HEK293 (cell line): ENCODE measurements around the gene RAB3IP.
A peak's percentile ranks its signal among the peaks of the same experiment; 100 is the strongest.

ENCODE experiments used
- CTCF ChIA-PET: fragments of 350-600 bp; formaldehyde crosslinking; extraction: SDS; loops from one replicate; lab custom pipeline; 2021; ENCODE audit warnings: antibody characterized with exemption; lab: Yijun Ruan, JAX
- POLR2A ChIA-PET: fragments of 300-600 bp; formaldehyde crosslinking; extraction: SDS; loops from one replicate; lab custom pipeline; 2020; ENCODE audit warnings: antibody characterized with exemption, inconsistent platforms; lab: Yijun Ruan, JAX
- H3K27ac ChIP-seq: fragments of 200-500 bp; sonication (Bioruptor generic); 2 replicates; pipeline ENCODE4 v1.5.1; 2014; ENCODE audit warnings: low read depth, low read length, control low read depth, inconsistent platforms; ENCODE audit errors: extremely low read depth
- H3K36me3 ChIP-seq, 2 experiments: fragments of 200-500 bp in 1 of 2; sonication (Bioruptor generic) in 1 of 2; 1 replicate in 1 of 2; 2 replicates in 1 of 2; pipeline ENCODE4 v1.5.1; 2014 to 2017; ENCODE audit warnings: inconsistent platforms in 2 of 2, low read length in 2 of 2; ENCODE audit not compliant: control insufficient read depth in 2 of 2, insufficient read depth in 1 of 2
- H3K4me1 ChIP-seq: fragments of 200-500 bp; sonication (Bioruptor generic); 2 replicates; pipeline ENCODE4 v1.5.1; 2014; ENCODE audit warnings: mild to moderate bottlenecking, low read length, inconsistent platforms; ENCODE audit not compliant: control insufficient read depth, insufficient read depth
- H3K4me3 ChIP-seq: 2 replicates; pipeline ENCODE4 v1.5.1; 2011; ENCODE audit warnings: low read depth, mild to moderate bottlenecking, control low read depth, low read length, moderate library complexity
- H3K9me3 ChIP-seq: fragments of 200-500 bp; sonication (Bioruptor generic); 2 replicates; pipeline ENCODE4 v1.5.1; 2014; ENCODE audit warnings: low read depth, low read length, inconsistent platforms; ENCODE audit not compliant: control insufficient read depth, insufficient read depth
- AEBP2 ChIP-seq: fragments of 450-650 bp; formaldehyde crosslinking; IDR thresholded peaks from 2 replicates; pipeline ENCODE4 v1.5.1; 2016; ENCODE audit warnings: missing biosample characterization, missing genetic modification characterization, borderline replicate concordance
- GFI1B ChIP-seq: fragments of 450-650 bp; formaldehyde crosslinking; IDR thresholded peaks from 2 replicates; pipeline ENCODE4 v1.5.1; 2016; ENCODE audit warnings: missing biosample characterization, missing genetic modification characterization
- MEIS1 ChIP-seq: sonication (generic); formaldehyde crosslinking; IDR thresholded peaks from 2 replicates; pipeline ENCODE4 v1.8.1; 2022; ENCODE audit warnings: missing genetic modification reagents, mild to moderate bottlenecking, borderline replicate concordance
- PRDM2 ChIP-seq: fragments of 450-650 bp; formaldehyde crosslinking; IDR thresholded peaks from 2 replicates; pipeline ENCODE4 v1.5.1; 2016; ENCODE audit warnings: missing biosample characterization, missing genetic modification characterization, borderline replicate concordance
- PRDM4 ChIP-seq: fragments of 450-650 bp; formaldehyde crosslinking; IDR thresholded peaks from 2 replicates; pipeline ENCODE4 v1.5.1; 2017; ENCODE audit warnings: missing biosample characterization, missing genetic modification characterization
- RBAK ChIP-seq: fragments of 450-650 bp; formaldehyde crosslinking; IDR thresholded peaks from 2 replicates; pipeline ENCODE4 v1.5.1; 2016; ENCODE audit warnings: missing biosample characterization, missing genetic modification characterization
- SP7 ChIP-seq: fragments of 450-650 bp; formaldehyde crosslinking; IDR thresholded peaks from 2 replicates; pipeline ENCODE4 v1.5.1; 2016; ENCODE audit warnings: missing biosample characterization, missing genetic modification characterization
- ZFHX2 ChIP-seq: fragments of 450-650 bp; formaldehyde crosslinking; conservative IDR thresholded peaks from 2 replicates; pipeline ENCODE4 v1.5.1; 2016; ENCODE audit warnings: missing biosample characterization, missing genetic modification characterization
- ZFP69B ChIP-seq: fragments of 450-650 bp; formaldehyde crosslinking; IDR thresholded peaks from 2 replicates; pipeline ENCODE4 v1.5.1; 2016; ENCODE audit warnings: missing biosample characterization, missing genetic modification characterization
- ZNF121 ChIP-seq: fragments of 450-650 bp; formaldehyde crosslinking; IDR thresholded peaks from 2 replicates; pipeline ENCODE4 v1.5.1; 2016; ENCODE audit warnings: missing biosample characterization, missing genetic modification characterization
- ZNF184 ChIP-seq: fragments of 450-650 bp; IDR thresholded peaks from 2 replicates; pipeline ENCODE4 v1.5.1; 2018; ENCODE audit warnings: missing biosample characterization, mild to moderate bottlenecking, missing genetic modification characterization
- ZNF280C ChIP-seq: fragments of 450-650 bp; formaldehyde crosslinking; IDR thresholded peaks from 2 replicates; pipeline ENCODE4 v1.5.1; 2016; ENCODE audit warnings: missing biosample characterization, missing genetic modification characterization
- ZNF292 ChIP-seq: fragments of 450-650 bp; formaldehyde crosslinking; IDR thresholded peaks from 2 replicates; pipeline ENCODE4 v1.5.1; 2016; ENCODE audit warnings: low read depth, missing biosample characterization, missing genetic modification characterization, borderline replicate concordance
- ZNF362 ChIP-seq: fragments of 450-650 bp; formaldehyde crosslinking; IDR thresholded peaks from 2 replicates; pipeline ENCODE4 v1.5.1; 2016; ENCODE audit warnings: missing biosample characterization, missing genetic modification characterization
- ZNF488 ChIP-seq: fragments of 450-650 bp; formaldehyde crosslinking; IDR thresholded peaks from 2 replicates; pipeline ENCODE4 v1.5.1; 2016; ENCODE audit warnings: missing biosample characterization, missing genetic modification characterization
- ZNF558 ChIP-seq: fragments of 450-650 bp; formaldehyde crosslinking; IDR thresholded peaks from 2 replicates; pipeline ENCODE4 v1.5.1; 2016; ENCODE audit warnings: missing biosample characterization, missing genetic modification characterization
- ZNF777 ChIP-seq: fragments of 450-650 bp; formaldehyde crosslinking; IDR thresholded peaks from 2 replicates; pipeline ENCODE4 v1.5.1; 2017; ENCODE audit warnings: missing biosample characterization, missing genetic modification characterization, borderline replicate concordance
- ZSCAN23 ChIP-seq: fragments of 450-650 bp; formaldehyde crosslinking; IDR thresholded peaks from 2 replicates; pipeline ENCODE4 v1.5.1; 2016; ENCODE audit warnings: missing biosample characterization, missing genetic modification characterization

Gene RAB3IP

GRCh38 chr12:69822201-69822860 lies 83.7 kb downstream of the RAB3IP start:
- TF ChIP-seq ZNF362 (tag by site-specific recombination) (no peak), ZNF184 (tag by site-specific recombination) (no peak), ZNF558 (tag by site-specific recombination) (no peak), ZFHX2 (tag by site-specific recombination) (no peak), GFI1B (no peak), PRDM4 (tag by site-specific recombination) (peak; percentile 53; the same call in 1 of the 2 replicates)
- ChIA-PET POLR2A (no interaction called here), CTCF (no interaction called here)
- Histone ChIP-seq H3K4me3 (no peak overlapping the region; the same call in 1 of the 2 replicates), H3K9me3 (no peaks in the 10 kb centered on the region), H3K36me3 (no peaks in the 10 kb centered on the region), H3K4me1 (peaks cover 8% of the 10 kb centered on the region), H3K27ac (no peak overlapping the region)

GRCh38 chr12:69824028-69824427 lies 85.4 kb downstream of the RAB3IP start:
- H3K4me3 ChIP-seq: no peak overlapping the region
- POLR2A ChIA-PET: no interaction called here

More at GRCh38 chr12:69824028-69824427, 85.4 kb downstream of the RAB3IP start:
- no peaks in the 10 kb centered on the region for H3K36me3 ChIP-seq
- TF ChIP-seq ZNF121 (no peak), ZNF488 (tag by site-specific recombination) (no peak), SP7 (tag by site-specific recombination) (no peak), ZNF292 (tag by site-specific recombination) (no peak), ZNF280C (tag by site-specific recombination) (no peak), PRDM2 (no peak), MEIS1 (CRISPR knock-in tag) (no peak), RBAK (tag by site-specific recombination) (no peak), ZFP69B (no peak), AEBP2 (tag by site-specific recombination) (no peak), ZSCAN23 (tag by site-specific recombination) (no peak), ZNF777 (tag by site-specific recombination) (no peak)
- CTCF ChIA-PET: no interaction called here
- peaks cover 8% of the 10 kb centered on the region for H3K4me1 ChIP-seq
- H3K9me3 ChIP-seq: no peaks in the 10 kb centered on the region
- H3K27ac ChIP-seq: no peak overlapping the region
